HepG2 (cell line): ENCODE results near the gene FGF14. TPM values are rescaled to one million over a fixed set of nuclear protein-coding genes. Genes with fewer than 3 reads are reported as not detected.

Source experiments
- ARID5B ChIP-seq: IDR thresholded peaks from 2 replicates; pipeline ENCODE4 v1.4.0; 2020; ENCODE audit warnings: mild to moderate bottlenecking, missing genetic modification reagents
- ATF3 ChIP-seq: sonication (generic); formaldehyde crosslinking; IDR thresholded peaks from 2 replicates; pipeline ENCODE4 v1.4.0; 2020; ENCODE audit warnings: missing genetic modification reagents
- CBFB ChIP-seq: sonication (generic); formaldehyde crosslinking; IDR thresholded peaks from 2 replicates; pipeline ENCODE4 v1.4.0; 2020; ENCODE audit warnings: missing genetic modification reagents
- FOSL2 ChIP-seq: sonication (generic); formaldehyde crosslinking; IDR thresholded peaks from 2 replicates; pipeline ENCODE4 v1.4.0; 2020; ENCODE audit warnings: missing genetic modification reagents
- FOXA3 ChIP-seq: IDR thresholded peaks from 2 replicates; pipeline ENCODE4 v1.6.1; 2016; ENCODE audit warnings: missing genetic modification reagents, missing compliant biosample characterization
- GMEB1 ChIP-seq: sonication (generic); formaldehyde crosslinking; IDR thresholded peaks from 2 replicates; pipeline ENCODE4 v1.5.1; 2020; ENCODE audit warnings: missing genetic modification reagents, mild to moderate bottlenecking, borderline replicate concordance
- HES4 ChIP-seq: sonication (generic); formaldehyde crosslinking; IDR thresholded peaks from 2 replicates; pipeline ENCODE4 v1.9.0; 2021; ENCODE audit warnings: mild to moderate bottlenecking, missing genetic modification reagents, borderline replicate concordance
- HIC2 ChIP-seq: sonication (generic); formaldehyde crosslinking; IDR thresholded peaks from 2 replicates; pipeline ENCODE4 v1.9.0; 2022; ENCODE audit warnings: low read depth, missing genetic modification reagents
- HMG20A ChIP-seq: IDR thresholded peaks from 2 replicates; pipeline ENCODE4 v1.6.1; 2016; ENCODE audit warnings: borderline replicate concordance
- HOXA5 ChIP-seq: sonication (generic); formaldehyde crosslinking; IDR thresholded peaks from 2 replicates; pipeline ENCODE4 v1.4.0; 2020; ENCODE audit warnings: missing genetic modification reagents
- JDP2 ChIP-seq: sonication (generic); formaldehyde crosslinking; IDR thresholded peaks from 2 replicates; pipeline ENCODE4 v1.8.1; 2022; ENCODE audit warnings: missing genetic modification reagents, borderline replicate concordance
- JUNB ChIP-seq: sonication (generic); formaldehyde crosslinking; IDR thresholded peaks from 2 replicates; pipeline ENCODE4 v1.8.0; 2022; ENCODE audit warnings: missing genetic modification reagents, mild to moderate bottlenecking, borderline replicate concordance
- NFIB ChIP-seq: sonication (generic); formaldehyde crosslinking; IDR thresholded peaks from 2 replicates; pipeline ENCODE4 v1.9.0; 2021; ENCODE audit warnings: missing genetic modification reagents, mild to moderate bottlenecking, borderline replicate concordance
- RFX1 ChIP-seq: fragments of 450-650 bp; IDR thresholded peaks from 2 replicates; pipeline ENCODE4 v1.6.1; 2017
- RFX3 ChIP-seq: IDR thresholded peaks from 2 replicates; pipeline ENCODE4 v1.6.1; 2016; ENCODE audit warnings: missing biosample characterization, missing genetic modification reagents
- SMARCC2 ChIP-seq: fragments of 450-650 bp; IDR thresholded peaks from 2 replicates; pipeline ENCODE4 v1.6.1; 2017; ENCODE audit warnings: antibody characterized with exemption, mild to moderate bottlenecking
- SMC3 ChIP-seq: IDR thresholded peaks from 2 replicates; pipeline ENCODE4 v1.6.1; 2011; ENCODE audit warnings: low read length, improper control_type of control experiment
- SOX13 ChIP-seq, 3 experiments: fragments of 450-650 bp in 1 of 3; sonication (generic) in 1 of 3; formaldehyde crosslinking in 1 of 3; IDR thresholded peaks in 2 of 3; conservative IDR thresholded peaks in 1 of 3; 2 replicates each; pipeline versions ENCODE4 v1.5.0 to v1.6.1; 2016 to 2020; ENCODE audit warnings: antibody characterized with exemption in 1 of 3, mild to moderate bottlenecking in 1 of 3, missing compliant biosample characterization in 1 of 3, missing genetic modification reagents in 1 of 3, moderate library complexity in 1 of 3
- TFAP4 ChIP-seq: sonication (generic); IDR thresholded peaks from 2 replicates; pipeline ENCODE4 v1.6.1; 2016; ENCODE audit warnings: low read depth, borderline replicate concordance
- ZFP1 ChIP-seq: IDR thresholded peaks from 2 replicates; pipeline ENCODE4 v1.6.1; 2016
- ZIK1 ChIP-seq: sonication (generic); formaldehyde crosslinking; IDR thresholded peaks from 2 replicates; pipeline ENCODE4 v1.5.0; 2020; ENCODE audit warnings: mild to moderate bottlenecking, low read depth, missing genetic modification reagents, borderline replicate concordance
- ZNF670 ChIP-seq: sonication (generic); formaldehyde crosslinking; IDR thresholded peaks from 2 replicates; pipeline ENCODE4 v1.8.0; 2022; ENCODE audit warnings: mild to moderate bottlenecking, missing genetic modification reagents, borderline replicate concordance
- polyA plus RNA-seq, 8 experiments: library from polyadenylated mRNA; depleted of rRNA in 3 of 8; stranded (reverse) in 7 of 8; unstranded in 1 of 8; fragments of >200 nt; fragmentation: Illumina TruSeq in 4 of 8; extraction: Trizol in 4 of 8; gene quantifications; 2 replicates each; pipeline versions ENCODE4 v1.2.1 to v1.2.3, GENCODE V29; 2011 to 2016; ENCODE audit warnings: low read depth in 4 of 8, missing spikeins in 1 of 8, mixed read lengths in 1 of 8; ENCODE audit not compliant: insufficient read depth in 1 of 8
- total RNA-seq, 5 experiments: library from RNA; depleted of rRNA; stranded (reverse); fragments of >200 nt; fragmentation: Illumina TruSeq; extraction: Trizol; gene quantifications; 2 replicates each; pipeline ENCODE4 v1.2.3, GENCODE V29; 2016; ENCODE audit warnings: low read depth in 1 of 5

Gene FGF14
- total and polyA plus RNA-seq, 2 of the 13 experiments (the other 11 are each of a cell fraction or from before 2014, with no cell fraction given), result not detected

- TF ChIP-seq HIC2 (CRISPR knock-in tag) (no peak), RFX3 (CRISPR knock-in tag) (peak; percentile 75), HOXA5 (CRISPR knock-in tag) (no peak), ZIK1 (CRISPR knock-in tag) (no peak), HMG20A (CRISPR knock-in tag) (peak; percentile 70; the same call in 1 of the 2 replicates), SOX13 (IDR thresholded peaks at IDR 0.05) (no peak), SOX13 (CRISPR knock-in tag; conservative IDR thresholded peaks at IDR 0.05 in 1 of 2, IDR thresholded peaks at IDR 0.05 in 1 of 2) (peak in 1 of 2 experiments; percentile 52; a peak in 1 of 4 replicates), ZFP1 (CRISPR knock-in tag) (no peak), TFAP4 (peak; percentile 21; the same call in 1 of the 2 replicates), HES4 (CRISPR knock-in tag) (no peak), FOXA3 (peak; percentile 51), FOSL2 (CRISPR knock-in tag) (peak; percentile 94), CBFB (CRISPR knock-in tag) (peak; percentile 93), JDP2 (no peak), SMARCC2 (no peak), JUNB (CRISPR knock-in tag) (peak; percentile 54; the same call in 1 of the 2 replicates), SMC3 (no peak), ZNF670 (no peak), GMEB1 (CRISPR knock-in tag) (no peak), ATF3 (CRISPR knock-in tag) (0 out of 2 replicates have a peak, but pooled peaks have one; percentile 56), RFX1 (peak; percentile 61), NFIB (no peak), ARID5B (CRISPR knock-in tag) (peak; percentile 50; the same call in 1 of the 2 replicates)
Measured at GRCh38 chr13:101875717-101876393, 526.0 kb downstream of the FGF14 start (continued).
